T-helper 2 cell (primary cell): Measurements from ENCODE around the gene STAM.
"Not testable (repeated sequence)": the region's sequence is repeated elsewhere in the genome, so short reads cannot be mapped to it uniquely, and the experiment has no call there.

ENCODE experiments used
- DNase-seq, 5 experiments: peaks; one replicate each; pipeline versions ENCODE4 v3.0.0 to v3.0.0-alpha.2; 2012 to 2022
- total RNA-seq, 2 donors: gene quantifications; one replicate each; lab custom pipeline; 2026; lab: John Stamatoyannopoulos, UW

STAM gene
- 132 to 189 reads per million in 2 donors for total RNA-seq

GRCh38 chr10:17643755-17644484 lies at the start of gene STAM:
Gene STAM (plus strand): TSS chr10:17644151. CDS start chr10:17644340, 189 bp downstream.
- peak; percentile 83 to 97 (median 90) for DNase-seq

GRCh38 chr10:17597386-17597785 lies 46.6 kb upstream of the STAM start:
- DNase-seq: no peak

GRCh38 chr10:17599089-17599488 lies 44.9 kb upstream of the STAM start:
- peak in 1 of 5 experiments; percentile 29 for DNase-seq

GRCh38 chr10:17605936-17606335 lies 38.0 kb upstream of the STAM start:
- DNase-seq: no peak

- DNase-seq: no peak
Observed at GRCh38 chr10:17606547-17607040, 37.4 kb upstream of the STAM start.

- DNase-seq: no peak
Observed at GRCh38 chr10:17607060-17607459, 36.9 kb upstream of the STAM start.

GRCh38 chr10:17607603-17608332 lies 36.2 kb upstream of the STAM start:
- peak in 2 of 5 experiments; percentile 18 to 67 for DNase-seq

- no peak for DNase-seq
Observed at GRCh38 chr10:17609523-17610079, 34.4 kb upstream of the STAM start.

- DNase-seq: peak in 4 of 5 experiments; percentile 12 to 43 (median 16)
Observed at GRCh38 chr10:17616403-17617030, 27.4 kb upstream of the STAM start.

- DNase-seq: peak; percentile 20 to 71 (median 40)
Observed at GRCh38 chr10:17617031-17617911, 26.7 kb upstream of the STAM start, which contains the start of gene HACD1. Gene HACD1 (minus strand): TSS chr10:17617374. CDS start chr10:17617339, 35 bp downstream.

- DNase-seq: no peak
Observed at GRCh38 chr10:17622061-17622460, 21.9 kb upstream of the STAM start.

- no peak for DNase-seq
Observed at GRCh38 chr10:17624996-17625395, 19.0 kb upstream of the STAM start.

- no peak for DNase-seq
Observed at GRCh38 chr10:17626656-17627055, 17.3 kb upstream of the STAM start.

GRCh38 chr10:17632590-17632989 lies 11.4 kb upstream of the STAM start:
- not testable (repeated sequence) for DNase-seq

- no peak for DNase-seq
Observed at GRCh38 chr10:17633353-17633752, 10.6 kb upstream of the STAM start.

- no peak for DNase-seq
Observed at GRCh38 chr10:17637869-17638268, 6.1 kb upstream of the STAM start.

- no peak for DNase-seq
Observed at GRCh38 chr10:17640331-17640816, 3.6 kb upstream of the STAM start.

- DNase-seq: no peak
Observed at GRCh38 chr10:17643339-17643754, 604 bp upstream of the STAM start.

- DNase-seq: peak in 1 of 5 experiments; percentile 51
Observed at GRCh38 chr10:17644485-17644943, 563 bp downstream of the STAM start.

GRCh38 chr10:17645621-17646345 lies 1.8 kb downstream of the STAM start:
- DNase-seq: peak in 1 of 5 experiments; percentile 89

- no peak for DNase-seq
Observed at GRCh38 chr10:17647326-17647725, 3.4 kb downstream of the STAM start.
